ENCODE results near the gene PRSS36. TPM values are rescaled to one million over a fixed set of nuclear protein-coding genes. Genes with fewer than 3 reads are reported as not detected.

PRSS36 gene
- total and polyA plus RNA-seq, 9 of the 15 experiments (the other 6 are each of a cell fraction or from before 2014, with no cell fraction given), result 0.09 to 1.2 (median 0.54) TPM; not detected in 2

- TF ChIP-seq, protein P1, sequence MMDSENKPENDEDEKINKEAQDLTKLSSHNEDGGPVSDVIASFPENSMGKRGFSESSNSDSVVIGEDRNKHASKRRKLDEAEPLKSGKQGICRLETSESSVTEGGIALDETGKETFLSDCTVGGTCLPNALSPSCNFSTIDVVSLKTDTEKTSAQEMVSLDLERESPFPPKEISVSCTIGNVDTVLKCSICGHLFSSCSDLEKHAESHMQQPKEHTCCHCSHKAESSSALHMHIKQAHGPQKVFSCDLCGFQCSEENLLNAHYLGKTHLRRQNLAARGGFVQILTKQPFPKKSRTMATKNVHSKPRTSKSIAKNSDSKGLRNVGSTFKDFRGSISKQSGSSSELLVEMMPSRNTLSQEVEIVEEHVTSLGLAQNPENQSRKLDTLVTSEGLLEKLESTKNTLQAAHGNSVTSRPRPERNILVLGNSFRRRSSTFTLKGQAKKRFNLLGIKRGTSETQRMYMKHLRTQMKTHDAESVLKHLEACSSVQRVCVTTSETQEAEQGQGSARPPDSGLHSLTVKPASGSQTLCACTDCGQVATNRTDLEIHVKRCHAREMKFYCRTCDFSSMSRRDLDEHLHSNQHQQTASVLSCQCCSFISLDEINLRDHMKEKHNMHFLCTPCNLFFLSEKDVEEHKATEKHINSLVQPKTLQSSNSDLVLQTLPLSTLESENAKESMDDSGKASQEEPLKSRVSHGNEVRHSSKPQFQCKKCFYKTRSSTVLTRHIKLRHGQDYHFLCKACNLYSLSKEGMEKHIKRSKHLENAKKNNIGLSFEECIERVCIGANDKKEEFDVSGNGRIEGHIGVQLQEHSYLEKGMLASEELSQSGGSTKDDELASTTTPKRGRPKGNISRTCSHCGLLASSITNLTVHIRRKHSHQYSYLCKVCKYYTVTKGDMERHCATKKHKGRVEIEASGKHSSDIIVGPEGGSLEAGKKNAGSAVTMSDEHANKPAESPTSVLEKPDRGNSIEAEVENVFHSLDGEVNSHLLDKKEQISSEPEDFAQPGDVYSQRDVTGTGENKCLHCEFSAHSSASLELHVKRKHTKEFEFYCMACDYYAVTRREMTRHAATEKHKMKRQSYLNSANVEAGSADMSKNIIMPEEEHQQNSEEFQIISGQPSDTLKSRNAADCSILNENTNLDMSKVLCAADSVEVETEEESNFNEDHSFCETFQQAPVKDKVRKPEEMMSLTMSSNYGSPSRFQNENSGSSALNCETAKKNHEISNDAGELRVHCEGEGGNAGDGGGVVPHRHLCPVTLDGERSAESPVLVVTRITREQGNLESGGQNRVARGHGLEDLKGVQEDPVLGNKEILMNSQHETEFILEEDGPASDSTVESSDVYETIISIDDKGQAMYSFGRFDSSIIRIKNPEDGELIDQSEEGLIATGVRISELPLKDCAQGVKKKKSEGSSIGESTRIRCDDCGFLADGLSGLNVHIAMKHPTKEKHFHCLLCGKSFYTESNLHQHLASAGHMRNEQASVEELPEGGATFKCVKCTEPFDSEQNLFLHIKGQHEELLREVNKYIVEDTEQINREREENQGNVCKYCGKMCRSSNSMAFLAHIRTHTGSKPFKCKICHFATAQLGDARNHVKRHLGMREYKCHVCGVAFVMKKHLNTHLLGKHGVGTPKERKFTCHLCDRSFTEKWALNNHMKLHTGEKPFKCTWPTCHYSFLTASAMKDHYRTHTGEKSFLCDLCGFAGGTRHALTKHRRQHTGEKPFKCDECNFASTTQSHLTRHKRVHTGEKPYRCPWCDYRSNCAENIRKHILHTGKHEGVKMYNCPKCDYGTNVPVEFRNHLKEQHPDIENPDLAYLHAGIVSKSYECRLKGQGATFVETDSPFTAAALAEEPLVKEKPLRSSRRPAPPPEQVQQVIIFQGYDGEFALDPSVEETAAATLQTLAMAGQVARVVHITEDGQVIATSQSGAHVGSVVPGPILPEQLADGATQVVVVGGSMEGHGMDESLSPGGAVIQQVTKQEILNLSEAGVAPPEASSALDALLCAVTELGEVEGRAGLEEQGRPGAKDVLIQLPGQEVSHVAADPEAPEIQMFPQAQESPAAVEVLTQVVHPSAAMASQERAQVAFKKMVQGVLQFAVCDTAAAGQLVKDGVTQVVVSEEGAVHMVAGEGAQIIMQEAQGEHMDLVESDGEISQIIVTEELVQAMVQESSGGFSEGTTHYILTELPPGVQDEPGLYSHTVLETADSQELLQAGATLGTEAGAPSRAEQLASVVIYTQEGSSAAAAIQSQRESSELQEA (IDR thresholded peaks at IDR 0.05; ENCODE audit: low read depth), result peak; percentile 24; the same call in 1 of the 2 replicates
- peak; percentile 41; the same call in 1 of the 2 replicates for TF ChIP-seq NR2C2 (CRISPR knock-in tag; IDR thresholded peaks at IDR 0.05)
- TF ChIP-seq NR2C2 (tag; IDR thresholded peaks at IDR 0.05), result no peak
- peak in 1 of 2 experiments; percentile 51; a peak in 1 of 4 replicates for TF ChIP-seq TEAD1 (CRISPR knock-in tag; IDR thresholded peaks at IDR 0.05)
- TF ChIP-seq CBFA2T3 (IDR thresholded peaks at IDR 0.05), result peak; percentile 30; the same call in 1 of the 2 replicates
- peak; percentile 19; the same call in 1 of the 2 replicates for TF ChIP-seq CBFB (CRISPR knock-in tag; IDR thresholded peaks at IDR 0.05)
- no peak for TF ChIP-seq NUFIP1 (IDR thresholded peaks at IDR 0.05; ENCODE audit: partially characterized antibody)
- peak in 1 of 2 experiments; percentile 74; a peak in 2 of 4 replicates for TF ChIP-seq HDAC1 (IDR thresholded peaks at IDR 0.05)
- no peak for TF ChIP-seq FOXK1 (CRISPR knock-in tag; IDR thresholded peaks at IDR 0.05; ENCODE audit: borderline replicate concordance)
- TF ChIP-seq, protein P2, sequence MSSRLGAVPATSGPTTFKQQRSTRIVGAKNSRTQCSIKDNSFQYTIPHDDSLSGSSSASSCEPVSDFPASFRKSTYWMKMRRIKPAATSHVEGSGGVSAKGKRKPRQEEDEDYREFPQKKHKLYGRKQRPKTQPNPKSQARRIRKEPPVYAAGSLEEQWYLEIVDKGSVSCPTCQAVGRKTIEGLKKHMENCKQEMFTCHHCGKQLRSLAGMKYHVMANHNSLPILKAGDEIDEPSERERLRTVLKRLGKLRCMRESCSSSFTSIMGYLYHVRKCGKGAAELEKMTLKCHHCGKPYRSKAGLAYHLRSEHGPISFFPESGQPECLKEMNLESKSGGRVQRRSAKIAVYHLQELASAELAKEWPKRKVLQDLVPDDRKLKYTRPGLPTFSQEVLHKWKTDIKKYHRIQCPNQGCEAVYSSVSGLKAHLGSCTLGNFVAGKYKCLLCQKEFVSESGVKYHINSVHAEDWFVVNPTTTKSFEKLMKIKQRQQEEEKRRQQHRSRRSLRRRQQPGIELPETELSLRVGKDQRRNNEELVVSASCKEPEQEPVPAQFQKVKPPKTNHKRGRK (tag; IDR thresholded peaks at IDR 0.05), result no peak
- TF ChIP-seq, protein P3, sequence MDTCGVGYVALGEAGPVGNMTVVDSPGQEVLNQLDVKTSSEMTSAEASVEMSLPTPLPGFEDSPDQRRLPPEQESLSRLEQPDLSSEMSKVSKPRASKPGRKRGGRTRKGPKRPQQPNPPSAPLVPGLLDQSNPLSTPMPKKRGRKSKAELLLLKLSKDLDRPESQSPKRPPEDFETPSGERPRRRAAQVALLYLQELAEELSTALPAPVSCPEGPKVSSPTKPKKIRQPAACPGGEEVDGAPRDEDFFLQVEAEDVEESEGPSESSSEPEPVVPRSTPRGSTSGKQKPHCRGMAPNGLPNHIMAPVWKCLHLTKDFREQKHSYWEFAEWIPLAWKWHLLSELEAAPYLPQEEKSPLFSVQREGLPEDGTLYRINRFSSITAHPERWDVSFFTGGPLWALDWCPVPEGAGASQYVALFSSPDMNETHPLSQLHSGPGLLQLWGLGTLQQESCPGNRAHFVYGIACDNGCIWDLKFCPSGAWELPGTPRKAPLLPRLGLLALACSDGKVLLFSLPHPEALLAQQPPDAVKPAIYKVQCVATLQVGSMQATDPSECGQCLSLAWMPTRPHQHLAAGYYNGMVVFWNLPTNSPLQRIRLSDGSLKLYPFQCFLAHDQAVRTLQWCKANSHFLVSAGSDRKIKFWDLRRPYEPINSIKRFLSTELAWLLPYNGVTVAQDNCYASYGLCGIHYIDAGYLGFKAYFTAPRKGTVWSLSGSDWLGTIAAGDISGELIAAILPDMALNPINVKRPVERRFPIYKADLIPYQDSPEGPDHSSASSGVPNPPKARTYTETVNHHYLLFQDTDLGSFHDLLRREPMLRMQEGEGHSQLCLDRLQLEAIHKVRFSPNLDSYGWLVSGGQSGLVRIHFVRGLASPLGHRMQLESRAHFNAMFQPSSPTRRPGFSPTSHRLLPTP (IDR thresholded peaks at IDR 0.05; ENCODE audit: borderline replicate concordance, extremely low read depth, insufficient read length), result no peak
- TF ChIP-seq POLR2H (tag; IDR thresholded peaks at IDR 0.05; ENCODE audit: low read depth), result no peak
- TF ChIP-seq PHB2 (IDR thresholded peaks at IDR 0.05; ENCODE audit: low read depth), result peak; percentile 67; the same call in 1 of the 2 replicates
- TF ChIP-seq EP400 (IDR thresholded peaks at IDR 0.05), result no peak
These were observed 14.2 kb downstream of the PRSS36 start, which contains the start of gene PRSS8 (continued) for GRCh38 chr16:31135535-31136286.

All from K562 (cell line).